Spleen (tissue), 11 donors: ENCODE measurements around the gene SELL. TPM values are rescaled to one million over a fixed set of nuclear protein-coding genes. Genes with fewer than 3 reads are reported as not detected.

Experiments
- DNase-seq: peaks from one replicate; pipeline ENCODE4 v3.0.0-alpha.2; 2020
- H3K27ac ChIP-seq, 8 donors: fragments of 200-600 bp; sonication (generic) in 7 of 8; 1 replicate in 4 of 8; 2 replicates in 4 of 8; pipeline versions ENCODE4 v1.5.0 to v1.8.0; 2016 to 2021; ENCODE audit warnings: inconsistent platforms in 4 of 8, mild to moderate bottlenecking in 4 of 8, moderate library complexity in 1 of 8
- H3K27me3 ChIP-seq, 7 donors: fragments of 200-600 bp; sonication (generic) in 6 of 7; replicated peaks in 1 of 7; 1 replicate in 4 of 7; 2 replicates in 3 of 7; pipeline versions ENCODE4 v1.5.0 to v1.8.0; 2016 to 2021; ENCODE audit warnings: inconsistent platforms in 3 of 7, mild to moderate bottlenecking in 1 of 7
- H3K36me3 ChIP-seq, 6 donors: fragments of 200-600 bp; sonication (generic) in 5 of 6; 1 replicate in 4 of 6; 2 replicates in 2 of 6; pipeline versions ENCODE4 v1.5.0 to v1.8.0; 2016 to 2021; ENCODE audit warnings: inconsistent platforms in 2 of 6
- H3K4me1 ChIP-seq, 6 donors: fragments of 200-600 bp; sonication (generic) in 5 of 6; 1 replicate in 3 of 6; 2 replicates in 3 of 6; pipeline versions ENCODE4 v1.5.0 to v1.8.0; 2016 to 2021; ENCODE audit warnings: inconsistent platforms in 3 of 6
- H3K4me3 ChIP-seq, 8 donors: fragments of 200-600 bp; sonication (generic) in 7 of 8; 1 replicate in 4 of 8; 2 replicates in 4 of 8; pipeline versions ENCODE4 v1.5.0 to v1.8.0; 2016 to 2021; ENCODE audit warnings: inconsistent platforms in 4 of 8, mild to moderate bottlenecking in 4 of 8, moderate library complexity in 2 of 8
- H3K9me3 ChIP-seq, 8 donors: fragments of 200-600 bp; sonication (generic) in 7 of 8; 1 replicate in 4 of 8; 2 replicates in 4 of 8; pipeline versions ENCODE4 v1.5.0 to v1.8.0; 2016 to 2021; ENCODE audit warnings: inconsistent platforms in 4 of 8
- POLR2A ChIP-seq, 3 donors: fragments of 450-650 bp; IDR thresholded peaks; one replicate each; pipeline ENCODE4 v1.5.1; 2017; ENCODE audit warnings: antibody characterized with exemption in 3 of 3, mild to moderate bottlenecking in 1 of 3
- POLR2AphosphoS5 ChIP-seq, 3 donors: sonication (generic); formaldehyde crosslinking; IDR thresholded peaks; one replicate each; pipeline ENCODE4 v1.5.1; 2017; ENCODE audit warnings: antibody characterized with exemption in 3 of 3
- whole genome bisulfite sequencing, 5 donors: extraction: QIAGEN DNeasy Blood & Tissue Kit in 3 of 5; methylation state at CpG; one replicate each; pipeline versions ENCODE4 v1.1.5 to v1.1.7; 2013 to 2018; 5-methylcytosine and 5-hydroxymethylcytosine counted together
- intact Hi-C: fragments of 100-400 bp; cut with DNase I; formaldehyde crosslinking; loops from one replicate; pipeline ENCODE4 v1.15.0; 2023; ENCODE audit warnings: low total_unique reads
- polyA plus RNA-seq, 3 donors: library from polyadenylated mRNA; stranded (reverse); fragments of 200-250 nt; gene quantifications; one replicate each; pipeline ENCODE4 v1.2.1, GENCODE V29; 2013
- total RNA-seq, 7 donors: library from RNA; depleted of rRNA in 3 of 7; stranded (reverse); fragments of >200 nt in 3 of 7; fragmentation: NEBNext Ultra II Directional in 4 of 7; extraction: Animal tissue kit (Norgen Biotek cat#: 25700) in 4 of 7; gene quantifications; one replicate each; pipeline versions ENCODE4 v1.1.0 to v1.2.1, GENCODE V29; 2016 to 2021
- TF ChIP-seq, protein P1 (sequence below), 11 experiments: fragments of 200-600 bp in 7 of 11; fragments of 450-650 bp in 4 of 11; sonication (generic) in 4 of 11; IDR thresholded peaks in 8 of 11; conservative IDR thresholded peaks in 3 of 11; 1 replicate in 7 of 11; 2 replicates in 4 of 11; pipeline versions ENCODE4 v1.4.0 to v1.8.0; 2016 to 2021; ENCODE audit warnings: antibody characterized with exemption in 11 of 11, inconsistent platforms in 4 of 11, mild to moderate bottlenecking in 1 of 11
- donor health status: healthy with polysubstance abuse.
- donor health status: DM: no; HTN: no; CAD: no; lungs with moderate emphysema.
- donor health status: DM: no; HTN: no; CAD: no.
- donor health status: Bipolar disorder and iron deficiency.
- donor health status: healthy.
- donor health status: DM: no; HTN: no; CAD: no.
- donor health status: DM: yes; HTN: yes; CAD: no.

SELL gene
- total and polyA plus RNA-seq, 10 donors: 127 to 409 (median 165) TPM

DNA sequence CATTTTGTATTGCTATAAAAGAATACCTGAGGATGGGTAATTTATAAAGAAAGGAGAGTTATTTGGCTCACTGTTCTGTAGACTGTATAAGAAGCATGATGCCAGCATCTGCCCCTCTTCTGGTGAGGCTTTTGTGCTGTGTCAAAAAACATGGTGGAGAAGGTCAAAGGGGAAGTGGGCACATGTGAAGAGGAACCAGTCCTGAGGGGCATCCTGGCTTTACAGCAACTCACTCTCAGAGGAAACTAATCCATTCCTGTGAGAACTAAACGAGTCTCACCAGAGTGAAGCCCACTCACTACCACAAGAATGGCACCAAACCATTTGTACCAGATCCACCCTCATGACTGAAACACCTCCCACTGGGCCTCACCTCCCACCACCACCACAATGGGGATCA lies 62.7 kb downstream of the SELL start:
- Histone ChIP-seq H3K4me3 (no peak overlapping the region), H3K27ac (peak overlapping the region in 2 of 8 donors; percentile 29 to 52), H3K9me3 (no peaks in the 10 kb centered on the region), H3K27me3 (no peaks in the 10 kb centered on the region), H3K4me1 (peaks cover 0 to 8% (median 0%) of the 10 kb centered on the region in 6 donors), H3K36me3 (no peaks in the 10 kb centered on the region)
- no peak for DNase-seq
- TF ChIP-seq POLR2AphosphoS5 (IDR thresholded peaks at IDR 0.05) (no peak), POLR2A (IDR thresholded peaks at IDR 0.05) (no peak)
- TF ChIP-seq, protein P1, sequence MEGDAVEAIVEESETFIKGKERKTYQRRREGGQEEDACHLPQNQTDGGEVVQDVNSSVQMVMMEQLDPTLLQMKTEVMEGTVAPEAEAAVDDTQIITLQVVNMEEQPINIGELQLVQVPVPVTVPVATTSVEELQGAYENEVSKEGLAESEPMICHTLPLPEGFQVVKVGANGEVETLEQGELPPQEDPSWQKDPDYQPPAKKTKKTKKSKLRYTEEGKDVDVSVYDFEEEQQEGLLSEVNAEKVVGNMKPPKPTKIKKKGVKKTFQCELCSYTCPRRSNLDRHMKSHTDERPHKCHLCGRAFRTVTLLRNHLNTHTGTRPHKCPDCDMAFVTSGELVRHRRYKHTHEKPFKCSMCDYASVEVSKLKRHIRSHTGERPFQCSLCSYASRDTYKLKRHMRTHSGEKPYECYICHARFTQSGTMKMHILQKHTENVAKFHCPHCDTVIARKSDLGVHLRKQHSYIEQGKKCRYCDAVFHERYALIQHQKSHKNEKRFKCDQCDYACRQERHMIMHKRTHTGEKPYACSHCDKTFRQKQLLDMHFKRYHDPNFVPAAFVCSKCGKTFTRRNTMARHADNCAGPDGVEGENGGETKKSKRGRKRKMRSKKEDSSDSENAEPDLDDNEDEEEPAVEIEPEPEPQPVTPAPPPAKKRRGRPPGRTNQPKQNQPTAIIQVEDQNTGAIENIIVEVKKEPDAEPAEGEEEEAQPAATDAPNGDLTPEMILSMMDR (IDR thresholded peaks at IDR 0.05 in 8 of 11, conservative IDR thresholded peaks at IDR 0.05 in 3 of 11): no peak
- intact Hi-C loops: no loop called here
- 12 to 39% (median 32%) methylated on average over 1 of the region's 1 CpG for WGBS, 5 donors

DNA sequence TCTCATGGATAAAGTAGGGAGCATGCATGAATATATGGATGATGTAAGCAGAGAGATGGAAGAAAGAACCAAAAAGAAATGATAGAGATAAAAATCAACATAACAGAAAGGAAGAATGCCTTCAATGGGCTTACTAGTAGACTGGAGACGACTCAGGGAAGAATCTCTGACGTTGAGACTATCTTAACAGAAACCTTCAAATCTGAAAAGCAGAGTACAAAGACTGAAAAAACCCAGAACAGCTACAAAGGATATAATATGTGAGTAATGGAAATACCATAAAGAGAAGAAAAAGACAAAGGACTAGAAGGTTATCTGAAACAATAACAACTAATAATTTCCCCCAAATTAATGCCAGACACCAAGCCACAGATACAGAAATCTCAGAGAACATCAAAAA lies 63.2 kb downstream of the SELL start:
- DNase-seq: no peak
- Histone ChIP-seq H3K27ac (no peak overlapping the region), H3K27me3 (no peaks in the 10 kb centered on the region), H3K4me1 (peaks cover 0 to 8% (median 0%) of the 10 kb centered on the region in 6 donors), H3K4me3 (no peak overlapping the region), H3K36me3 (no peaks in the 10 kb centered on the region), H3K9me3 (no peaks in the 10 kb centered on the region)
- intact Hi-C loops: no loop called here
- no peak for TF ChIP-seq POLR2A (IDR thresholded peaks at IDR 0.05)
- no peak for TF ChIP-seq POLR2AphosphoS5 (IDR thresholded peaks at IDR 0.05)
- TF ChIP-seq, protein P1 (IDR thresholded peaks at IDR 0.05 in 8 of 11, conservative IDR thresholded peaks at IDR 0.05 in 3 of 11): no peak
- WGBS, 5 donors: 71 to 91% (median 79%) methylated on average over 2 of the region's 2 CpGs

DNA sequence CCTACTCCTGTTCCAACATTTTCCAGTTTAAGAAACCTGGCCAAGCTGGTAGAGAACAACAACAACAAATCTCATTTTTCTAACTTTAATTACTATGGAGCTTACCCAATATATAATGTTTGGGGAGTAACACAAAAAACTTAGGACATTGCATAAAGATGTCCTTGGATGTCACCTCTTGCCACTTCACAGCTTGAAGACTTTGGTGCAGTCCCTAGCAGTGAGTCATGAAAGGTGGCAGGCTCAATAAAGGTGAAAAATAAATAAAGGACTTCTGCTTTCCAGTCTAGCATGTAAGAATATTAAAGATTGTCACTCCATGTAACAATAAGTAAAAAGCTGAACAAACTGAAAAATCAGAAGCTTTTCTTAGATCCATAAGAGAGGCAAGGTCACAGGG lies 63.9 kb downstream of the SELL start:
- H3K4me3 ChIP-seq: no peak overlapping the region
- intact Hi-C loops: no loop called here
- no peak overlapping the region for H3K27ac ChIP-seq
- peaks cover 0 to 8% (median 0%) of the 10 kb centered on the region in 6 donors for H3K4me1 ChIP-seq
- H3K27me3 ChIP-seq: no peaks in the 10 kb centered on the region
- H3K36me3 ChIP-seq: no peaks in the 10 kb centered on the region
- no peak for DNase-seq
- TF ChIP-seq, protein P1 (IDR thresholded peaks at IDR 0.05 in 8 of 11, conservative IDR thresholded peaks at IDR 0.05 in 3 of 11): no peak
- no peak for TF ChIP-seq POLR2AphosphoS5 (IDR thresholded peaks at IDR 0.05)
- no peak for TF ChIP-seq POLR2A (IDR thresholded peaks at IDR 0.05)
- no peaks in the 10 kb centered on the region for H3K9me3 ChIP-seq

- TF ChIP-seq POLR2A (IDR thresholded peaks at IDR 0.05): no peak
- TF ChIP-seq POLR2AphosphoS5 (IDR thresholded peaks at IDR 0.05): no peak
- TF ChIP-seq, protein P1 (IDR thresholded peaks at IDR 0.05 in 8 of 11, conservative IDR thresholded peaks at IDR 0.05 in 3 of 11): no peak
- intact Hi-C loops: no loop called here
- no peak overlapping the region for H3K27ac ChIP-seq
- WGBS, 5 donors: 83 to 89% (median 85%) methylated on average over 3 of the region's 3 CpGs
- H3K27me3 ChIP-seq: no peaks in the 10 kb centered on the region
- H3K9me3 ChIP-seq: no peaks in the 10 kb centered on the region
- H3K4me3 ChIP-seq: no peak overlapping the region
- H3K36me3 ChIP-seq: no peaks in the 10 kb centered on the region
- peaks cover 0 to 8% (median 0%) of the 10 kb centered on the region in 6 donors for H3K4me1 ChIP-seq
- no peak for DNase-seq
Observed at GRCh38 chr1:169644297-169644696, 67.1 kb downstream of the SELL start.

Other genes with a start within 250 kb of the SELL start
- gene SLC19A2, start 225.7 kb downstream of the SELL start, total RNA-seq: 1 to 10 TPM; 2.4 to 6.7 (median 3.9) TPM
- gene SLC19A2, start 225.7 kb downstream of the SELL start, polyA plus RNA-seq: 1 to 10 TPM; 2.0 to 4.0 (median 3.4) TPM
- 10 to 100 TPM in 2 of 7 donors, 1 to 10 TPM in 5; 5.1 to 34.5 (median 7.7) TPM for gene F5, start 125.1 kb downstream of the SELL start, total RNA-seq
- gene F5, start 125.1 kb downstream of the SELL start, polyA plus RNA-seq: 1 to 10 TPM; 1.7 to 2.3 (median 2.3) TPM
- gene SELP, start 81.5 kb downstream of the SELL start, total RNA-seq: 1 to 10 TPM; 3.1 to 7.6 (median 4.7) TPM
- gene SELP, start 81.5 kb downstream of the SELL start, polyA plus RNA-seq: 1 to 10 TPM in 2 of 3 donors, under 1 TPM in 1; 0.97 to 1.3 (median 1.2) TPM
- gene SELE, start 22.5 kb upstream of the SELL start, total RNA-seq: 1 to 10 TPM in 1 of 7 donors, under 1 TPM in 1, not detected in 5; 0.40 to 2.9 TPM
- under 1 TPM; 0.04 to 0.29 (median 0.11) TPM for gene SELE, start 22.5 kb upstream of the SELL start, polyA plus RNA-seq
- 10 to 100 TPM in 3 of 7 donors, 1 to 10 TPM in 4; 6.5 to 12.9 (median 9.9) TPM for gene METTL18, start 83.3 kb upstream of the SELL start, total RNA-seq
- 10 to 100 TPM; 15.5 to 16.3 (median 15.9) TPM for gene METTL18, start 83.3 kb upstream of the SELL start, polyA plus RNA-seq
- gene SCYL3, start 182.3 kb upstream of the SELL start, total RNA-seq: 10 to 100 TPM; 11.9 to 16.0 (median 13.6) TPM
- gene SCYL3, start 182.3 kb upstream of the SELL start, polyA plus RNA-seq: 1 to 10 TPM; 4.4 to 5.0 (median 4.6) TPM